Natural killer cell (primary cell): ENCODE data around the gene ASL. TPM values are rescaled to one million over a fixed set of nuclear protein-coding genes. Genes with fewer than 3 reads are reported as not detected.
"Not testable (repeated sequence)": the region's sequence is repeated elsewhere in the genome, so short reads cannot be mapped to it uniquely, and the experiment has no call there.

ENCODE experiments used
- ATAC-seq, 3 donors: fragments of 150-1000 bp in 2 of 3; fragments of 200-7000 bp in 1 of 3; cut with Tn5 transposase; 1 replicate in 1 of 3; 2 replicates in 2 of 3; pipeline ENCODE4 v1.10.0; 2021; ENCODE audit warnings: mild to moderate bottlenecking in 2 of 3, moderate library complexity in 2 of 3
- DNase-seq, 2 donors: peaks; one replicate each; pipeline versions ENCODE4 v3.0.0 to v3.0.0-alpha.2; 2013 to 2021; ENCODE audit warnings: mixed read lengths in 1 of 2
- H3K27ac ChIP-seq: one replicate; pipeline ENCODE4 v1.5.1; 2013; ENCODE audit warnings: mild to moderate bottlenecking, low read length
- H3K27me3 ChIP-seq: one replicate; pipeline ENCODE4 v1.6.1; 2013; ENCODE audit warnings: low read length; ENCODE audit not compliant: control insufficient read depth, insufficient read depth
- H3K36me3 ChIP-seq: one replicate; pipeline ENCODE4 v1.6.1; 2013; ENCODE audit warnings: low read length; ENCODE audit not compliant: control insufficient read depth, insufficient read depth
- H3K4me1 ChIP-seq: one replicate; pipeline ENCODE4 v1.6.1; 2013; ENCODE audit warnings: low read length; ENCODE audit not compliant: control insufficient read depth, insufficient read depth
- H3K4me3 ChIP-seq: one replicate; pipeline ENCODE4 v1.5.1; 2013; ENCODE audit warnings: low read length
- H3K9me3 ChIP-seq: one replicate; pipeline ENCODE4 v1.6.1; 2013; ENCODE audit warnings: low read length; ENCODE audit not compliant: control insufficient read depth, insufficient read depth
- H3K27ac Mint-ChIP-seq, 2 donors: one replicate each; pipeline ENCODE4 v1.8.0; 2022; ENCODE audit warnings: mild to moderate bottlenecking in 2 of 2, mixed read lengths in 2 of 2, moderate library complexity in 1 of 2
- H3K27me3 Mint-ChIP-seq, 2 donors: one replicate each; pipeline ENCODE4 v1.8.0; 2022; ENCODE audit warnings: low read depth in 2 of 2, mixed read lengths in 2 of 2
- H3K36me3 Mint-ChIP-seq: one replicate; pipeline ENCODE4 v1.8.0; 2022; ENCODE audit warnings: mixed read lengths
- H3K4me1 Mint-ChIP-seq, 2 donors: one replicate each; pipeline ENCODE4 v1.8.0; 2022; ENCODE audit warnings: mixed read lengths in 2 of 2
- H3K4me3 Mint-ChIP-seq: one replicate; pipeline ENCODE4 v1.8.0; 2022; ENCODE audit warnings: mild to moderate bottlenecking, moderate library complexity, mixed read lengths
- H3K9me3 Mint-ChIP-seq, 2 donors: one replicate each; pipeline ENCODE4 v1.8.0; 2022; ENCODE audit warnings: mixed read lengths in 2 of 2
- WGBS: methylation state at CpG from one replicate; pipeline ENCODE4 v1.1.7; 2013; ENCODE audit warnings: missing lambda C conversion rate; ENCODE audit not compliant: insufficient coverage; 5-methylcytosine and 5-hydroxymethylcytosine counted together
- intact Hi-C: fragments of 100-400 bp; cut with micrococcal nuclease; formaldehyde crosslinking; loops from one replicate; pipeline ENCODE4 v1.14.2; 2022
- total RNA-seq, 4 donors: library from RNA; stranded (reverse); fragments of 120-200 nt in 1 of 4; gene quantifications; one replicate each; pipeline versions ENCODE4 v1.2.3 to v1.2.4, GENCODE V29; 2013 to 2022
- TF ChIP-seq, protein P1 (sequence below): fragments of 200-600 bp; IDR thresholded peaks from one replicate; pipeline ENCODE4 v1.8.0; 2022; ENCODE audit warnings: antibody characterized with exemption

Gene ASL
- total RNA-seq, 3 donors from 2014 or later (not counting 1 experiment from before 2014, with no cell fraction given): 58.1 to 69.9 (median 60.0) TPM

- Histone ChIP-seq H3K36me3 (no peaks in the 10 kb centered on the region), H3K27me3 (no peaks in the 10 kb centered on the region), H3K4me3 (no peak overlapping the region), H3K4me1 (peaks cover 6% of the 10 kb centered on the region), H3K27ac (no peak overlapping the region), H3K9me3 (no peaks in the 10 kb centered on the region)
- H3K27ac Mint-ChIP-seq: no peak overlapping the region
- WGBS: 80% methylated on average over 5 of the region's 5 CpGs
- no peaks in the 10 kb centered on the region for H3K27me3 Mint-ChIP-seq
- no peak for ATAC-seq
- no peaks in the 10 kb centered on the region for H3K36me3 Mint-ChIP-seq
- peaks cover 0 to 2% of the 10 kb centered on the region in 2 donors for H3K4me1 Mint-ChIP-seq
- intact Hi-C loops: no loop called here
- DNase-seq: no peak
- H3K9me3 Mint-ChIP-seq: no peaks in the 10 kb centered on the region
- no peak overlapping the region for H3K4me3 Mint-ChIP-seq
- TF ChIP-seq, protein P1, sequence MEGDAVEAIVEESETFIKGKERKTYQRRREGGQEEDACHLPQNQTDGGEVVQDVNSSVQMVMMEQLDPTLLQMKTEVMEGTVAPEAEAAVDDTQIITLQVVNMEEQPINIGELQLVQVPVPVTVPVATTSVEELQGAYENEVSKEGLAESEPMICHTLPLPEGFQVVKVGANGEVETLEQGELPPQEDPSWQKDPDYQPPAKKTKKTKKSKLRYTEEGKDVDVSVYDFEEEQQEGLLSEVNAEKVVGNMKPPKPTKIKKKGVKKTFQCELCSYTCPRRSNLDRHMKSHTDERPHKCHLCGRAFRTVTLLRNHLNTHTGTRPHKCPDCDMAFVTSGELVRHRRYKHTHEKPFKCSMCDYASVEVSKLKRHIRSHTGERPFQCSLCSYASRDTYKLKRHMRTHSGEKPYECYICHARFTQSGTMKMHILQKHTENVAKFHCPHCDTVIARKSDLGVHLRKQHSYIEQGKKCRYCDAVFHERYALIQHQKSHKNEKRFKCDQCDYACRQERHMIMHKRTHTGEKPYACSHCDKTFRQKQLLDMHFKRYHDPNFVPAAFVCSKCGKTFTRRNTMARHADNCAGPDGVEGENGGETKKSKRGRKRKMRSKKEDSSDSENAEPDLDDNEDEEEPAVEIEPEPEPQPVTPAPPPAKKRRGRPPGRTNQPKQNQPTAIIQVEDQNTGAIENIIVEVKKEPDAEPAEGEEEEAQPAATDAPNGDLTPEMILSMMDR: no peak
These were observed 29.7 kb downstream of the ASL start for GRCh38 chr7:66105263-66105748.

GRCh38 chr7:66108410-66108809 lies 32.8 kb downstream of the ASL start:
- DNase-seq, H3K9me3 ChIP-seq, intact Hi-C loops, H3K4me3 Mint-ChIP-seq, H3K27me3 Mint-ChIP-seq, H3K4me1 Mint-ChIP-seq, H3K27ac Mint-ChIP-seq, H3K4me3 ChIP-seq, H3K27ac ChIP-seq, H3K36me3 Mint-ChIP-seq, H3K27me3 ChIP-seq, H3K4me1 ChIP-seq, H3K36me3 ChIP-seq, ATAC-seq, H3K9me3 Mint-ChIP-seq: not testable (repeated sequence)
- 80% methylated on average over 5 of the region's 5 CpGs for WGBS

GRCh38 chr7:66110856-66111255 lies 35.2 kb downstream of the ASL start:
- WGBS: 59% methylated on average over 9 of the region's 9 CpGs
- peaks cover 15% of the 10 kb centered on the region for H3K4me1 ChIP-seq
- Mint-ChIP-seq H3K36me3 (no peaks in the 10 kb centered on the region), H3K27ac (no peak overlapping the region), H3K9me3 (no peaks in the 10 kb centered on the region), H3K4me1 (peaks cover 10 to 12% of the 10 kb centered on the region in 2 donors), H3K4me3 (no peak overlapping the region), H3K27me3 (no peaks in the 10 kb centered on the region)
- H3K9me3 ChIP-seq: no peaks in the 10 kb centered on the region
- no peaks in the 10 kb centered on the region for H3K27me3 ChIP-seq
- no peak for DNase-seq
- no peak overlapping the region for H3K4me3 ChIP-seq
- ATAC-seq: no peak
- TF ChIP-seq, protein P1: no peak
- H3K27ac ChIP-seq: no peak overlapping the region
- no peaks in the 10 kb centered on the region for H3K36me3 ChIP-seq
- intact Hi-C loops: loop anchor here (10.0 kb wide), 1 partner anchor 94 kb away; the partner anchor contains the start of gene TPST1

DNA sequence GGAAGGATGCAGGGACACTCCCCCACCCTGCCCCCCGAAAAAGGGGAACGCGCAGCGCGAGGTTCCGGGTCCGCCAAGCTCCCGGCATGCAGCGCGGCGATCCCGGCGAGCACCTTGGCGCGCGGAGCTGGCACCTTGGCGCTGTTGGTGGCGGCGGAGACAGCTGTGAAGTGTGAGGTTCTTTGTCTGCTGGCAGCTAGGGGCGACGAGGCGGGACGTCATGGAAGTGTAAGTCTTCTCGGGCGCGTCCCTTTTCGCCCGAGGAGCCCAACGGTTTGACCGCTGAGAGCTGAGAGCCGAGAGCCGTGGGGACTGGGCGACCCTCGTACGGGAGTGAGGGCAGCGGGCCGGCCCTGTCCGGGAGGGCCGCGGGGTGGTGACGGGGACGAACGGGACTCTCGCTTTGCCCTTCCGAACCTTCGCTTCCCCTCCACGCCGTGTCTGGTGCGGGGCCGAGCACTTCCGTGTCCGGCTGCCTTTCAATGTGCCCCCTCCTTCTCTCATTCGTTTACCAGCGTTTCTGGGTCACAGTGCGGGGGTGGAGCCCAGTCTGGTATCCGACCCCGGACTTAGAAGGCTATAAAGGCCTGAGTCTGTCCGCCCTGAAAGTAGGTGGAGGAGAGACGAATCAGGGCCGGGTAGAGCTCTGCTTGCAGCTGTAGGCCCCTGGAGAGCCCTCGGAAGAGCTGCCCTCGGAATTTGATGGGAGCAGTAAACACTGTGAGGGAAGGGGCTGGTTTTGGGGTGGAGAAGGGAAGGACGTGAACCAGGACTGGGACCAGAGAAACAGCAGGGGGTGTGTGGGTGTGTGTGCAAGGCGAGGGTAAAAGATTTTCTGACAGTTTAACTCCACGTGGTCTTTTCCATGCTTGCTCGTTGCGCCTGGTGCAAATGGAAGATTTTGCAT lies 39.4 kb downstream of the ASL start, which contains the start of gene CRCP:
CRCP (plus strand) TSS at position 105 of the 907 bp plus-strand sequence; CDS start at position 221, 116 bp downstream.
- H3K4me3 Mint-ChIP-seq: peak within 1 kb of the TSS; percentile 98
- Histone ChIP-seq H3K36me3 (no peaks in the 10 kb centered on the region), H3K27me3 (no peaks in the 10 kb centered on the region), H3K9me3 (no peaks in the 10 kb centered on the region), H3K27ac (peak within 1 kb of the TSS; percentile 83), H3K4me3 (peak within 1 kb of the TSS; percentile 69), H3K4me1 (peaks cover 20% of the 10 kb centered on the region)
- ATAC-seq (peak; percentile 81 to 93 (median 84)), DNase-seq (peak; percentile 86 to 93)
- H3K36me3 Mint-ChIP-seq: no peaks in the 10 kb centered on the region
- TF ChIP-seq, protein P1: peak; percentile 19
- WGBS: under 1% methylated on average over 67 of the region's 67 CpGs
- peaks cover 42 to 45% of the 10 kb centered on the region in 2 donors for H3K4me1 Mint-ChIP-seq
- H3K27ac Mint-ChIP-seq: peak within 1 kb of the TSS; percentile 99 to 100
- intact Hi-C loops: loop anchor here (1.0 to 10.0 kb wide), 4 partner anchors 10 to 90 kb away; partner anchors contain the start of gene TPST1
- no peaks in the 10 kb centered on the region for H3K27me3 Mint-ChIP-seq
- no peaks in the 10 kb centered on the region for H3K9me3 Mint-ChIP-seq

DNA sequence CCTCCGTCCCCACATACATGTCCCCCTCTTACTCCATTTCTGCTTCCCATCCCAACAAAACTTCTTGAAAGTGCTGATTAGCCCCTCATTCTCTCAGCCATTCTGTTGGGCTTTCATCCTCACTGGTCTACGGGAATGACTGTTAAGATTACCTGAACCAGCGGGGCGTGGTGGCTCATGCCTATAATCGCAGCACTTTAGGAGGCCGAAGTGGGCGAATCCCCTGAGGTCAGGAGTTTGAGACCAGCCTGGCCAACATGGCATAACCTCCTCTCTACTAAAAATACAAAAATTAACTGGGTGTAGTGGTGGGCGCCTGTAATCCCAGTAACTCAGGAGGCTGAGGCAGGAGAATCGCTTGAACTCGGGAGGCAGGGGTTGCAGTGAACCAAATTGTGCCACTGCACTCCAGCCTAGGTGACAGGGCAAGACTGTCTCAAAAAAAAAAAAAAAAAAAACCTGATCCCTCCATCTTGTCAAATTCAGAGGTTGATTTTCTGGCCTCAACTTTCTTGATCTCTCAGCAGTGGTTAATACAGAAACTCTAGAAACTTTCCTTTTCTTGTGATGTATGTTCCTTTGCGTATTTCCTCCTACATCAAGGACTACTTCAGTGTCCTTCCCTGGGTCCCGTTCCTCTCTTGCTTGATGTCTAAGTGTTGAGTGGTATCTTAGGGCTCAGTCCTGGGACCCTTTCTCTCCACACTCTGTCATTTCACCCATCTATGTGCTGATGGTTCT lies 41.2 kb downstream of the ASL start:
- WGBS: 91% methylated on average over 10 of the region's 12 CpGs

More for the DNA sequence above, 41.2 kb downstream of the ASL start:
- H3K4me1 Mint-ChIP-seq: peaks cover 42 to 45% of the 10 kb centered on the region in 2 donors
- H3K27me3 ChIP-seq, H3K9me3 ChIP-seq, H3K27me3 Mint-ChIP-seq, H3K36me3 ChIP-seq, DNase-seq, H3K27ac ChIP-seq, ATAC-seq, H3K36me3 Mint-ChIP-seq, H3K4me3 ChIP-seq, H3K9me3 Mint-ChIP-seq: not testable (repeated sequence)
- peak overlapping the region; percentile 74 for H3K4me3 Mint-ChIP-seq
- intact Hi-C loops: loop anchor here (10.0 kb wide), 1 partner anchor 88 kb away; the partner anchor contains the start of gene TPST1
- H3K27ac Mint-ChIP-seq: peak overlapping the region; percentile 99 to 100
- peaks cover 20% of the 10 kb centered on the region for H3K4me1 ChIP-seq
